GM21381 (cell line): ENCODE data around the gene HIGD2A.
A peak's percentile ranks its signal among the peaks of the same experiment; 100 is the strongest.

Experiments used
- ATAC-seq: cut with Tn5 transposase; IDR thresholded peaks from one replicate; pipeline ENCODE4 v1.9.1; 2021; ENCODE audit warnings: mild to moderate bottlenecking, moderate library complexity; ENCODE audit not compliant: unreplicated experiment

HIGD2A gene

GRCh38 chr5:176388444-176389134 lies at the start of gene HIGD2A, which contains the start of gene NOP16:
Gene HIGD2A, plus strand, starts transcription at chr5:176388751. Its CDS starts 69 bp downstream, at chr5:176388820.
Gene NOP16, minus strand, starts transcription at chr5:176388598. Its CDS starts 59 bp downstream, at chr5:176388539.
- peak; percentile 82 for ATAC-seq

- ATAC-seq = no peak
Observed at GRCh38 chr5:176339304-176339703, 49.2 kb upstream of the HIGD2A start.

GRCh38 chr5:176341325-176342157 lies 47.0 kb upstream of the HIGD2A start:
- no peak for ATAC-seq

GRCh38 chr5:176342158-176342483 lies 46.4 kb upstream of the HIGD2A start:
- ATAC-seq = no peak

- no peak for ATAC-seq
Observed at GRCh38 chr5:176342766-176343458, 45.6 kb upstream of the HIGD2A start.

GRCh38 chr5:176350416-176350815 lies 38.1 kb upstream of the HIGD2A start:
- ATAC-seq = no peak

GRCh38 chr5:176352116-176352878 lies 36.3 kb upstream of the HIGD2A start:
- ATAC-seq = no peak

GRCh38 chr5:176353533-176353932 lies 35.0 kb upstream of the HIGD2A start:
- ATAC-seq = no peak

- ATAC-seq = no peak
Observed at GRCh38 chr5:176355400-176356178, 33.0 kb upstream of the HIGD2A start.

- ATAC-seq = no peak
Observed at GRCh38 chr5:176356179-176356566, 32.4 kb upstream of the HIGD2A start.

- ATAC-seq = no peak
Observed at GRCh38 chr5:176359658-176360057, 28.9 kb upstream of the HIGD2A start.

GRCh38 chr5:176360894-176361436 lies 27.6 kb upstream of the HIGD2A start:
- peak; percentile 10 for ATAC-seq

GRCh38 chr5:176361437-176362232 lies 26.9 kb upstream of the HIGD2A start, which contains the start of gene KIAA1191:
Gene KIAA1191, minus strand, starts transcription at chr5:176361764. Its CDS starts 2,256 bp downstream, at chr5:176359508.
- ATAC-seq = peak; percentile 89

- ATAC-seq = peak; percentile 12
Observed at GRCh38 chr5:176362233-176362490, 26.4 kb upstream of the HIGD2A start.

- no peak for ATAC-seq
Observed at GRCh38 chr5:176364765-176365350, 23.7 kb upstream of the HIGD2A start.

GRCh38 chr5:176365351-176366231 lies 23.0 kb upstream of the HIGD2A start, which contains the start of gene ARL10:
Gene ARL10, plus strand, starts transcription at chr5:176365487. Its CDS starts 77 bp downstream, at chr5:176365564.
- ATAC-seq = no peak

- ATAC-seq = no peak
Observed at GRCh38 chr5:176366232-176366894, 22.2 kb upstream of the HIGD2A start.
